Measurements from ENCODE around the gene AP1S1.

AP1S1 gene

DNA sequence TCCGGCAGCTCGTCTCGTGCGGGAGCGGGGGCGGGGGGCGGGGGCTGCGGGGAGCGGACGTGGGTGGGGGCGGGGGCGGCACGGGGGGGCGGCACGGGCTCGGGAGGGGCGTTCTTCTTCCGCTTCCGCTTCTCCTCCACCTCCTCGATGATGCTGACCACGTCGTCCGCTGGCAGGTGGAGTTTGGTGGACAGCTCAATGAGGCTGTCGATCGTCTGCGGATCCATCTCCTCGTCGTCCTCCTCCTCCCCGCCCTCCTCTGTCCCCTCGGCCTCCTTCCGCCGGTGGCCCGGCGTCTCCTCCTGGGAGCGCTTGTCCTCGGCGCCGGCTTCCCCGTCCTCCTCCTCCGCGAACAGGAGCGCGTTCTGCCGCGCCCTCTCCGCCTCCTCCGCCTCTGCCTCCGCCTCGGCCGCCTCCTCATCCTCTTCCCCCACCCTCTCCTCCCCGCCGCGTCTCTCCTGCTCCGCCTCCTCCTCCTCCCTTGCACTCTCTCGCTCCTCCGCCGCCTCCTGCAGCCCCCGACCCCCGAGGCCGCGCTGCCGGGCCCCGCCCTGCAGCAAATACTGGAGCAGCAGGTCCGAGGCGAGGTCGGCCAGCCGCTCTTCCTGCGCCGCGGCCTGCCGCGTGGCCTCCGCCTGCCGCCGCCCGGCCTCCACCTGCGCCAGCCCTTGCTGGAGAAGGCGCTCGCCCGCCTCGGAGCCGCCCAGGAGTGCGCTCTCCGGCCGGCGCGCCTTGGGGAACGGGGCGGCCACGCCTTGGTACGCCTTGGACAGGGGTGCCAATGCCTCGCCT, 9.2 kb downstream of the AP1S1 start:
- Histone ChIP-seq H3K9me3 (replicated peaks; ENCODE audit: insufficient read depth, low read length) (no peaks in the 10 kb centered on the region), H4K20me1 (ENCODE audit: insufficient read depth, low read length) (no peaks in the 10 kb centered on the region), H3K79me2 (ENCODE audit: low read length) (no peaks in the 10 kb centered on the region), H2AFZ (ENCODE audit: low read length) (no peak overlapping the region), H3K4me3 (ENCODE audit: low read length) (peak overlapping the region; percentile 22; the same call in 1 of the 2 replicates), H3K36me3 (replicated peaks; ENCODE audit: insufficient read depth, low read length) (no peaks in the 10 kb centered on the region), H3K9me2 (replicated peaks; ENCODE audit: insufficient read depth, low read length) (no peaks in the 10 kb centered on the region), H3K27ac (ENCODE audit: low read length) (no peak overlapping the region), H3F3A (ENCODE audit: insufficient read depth, low read length) (no peaks in the 10 kb centered on the region), H3K9ac (ENCODE audit: low read length) (no peak overlapping the region), H3K4me2 (ENCODE audit: low read depth, low read length) (peak overlapping the region; percentile 55; the same call in 1 of the 2 replicates), H3K27me3 (replicated peaks; ENCODE audit: insufficient read depth, low read length) (peaks cover 49% of the 10 kb centered on the region), H3K4me1 (ENCODE audit: low read length) (peaks cover 5% of the 10 kb centered on the region; the same call in 1 of the 2 replicates)
- TF ChIP-seq EZH2 (optimal IDR thresholded peaks at IDR 0.05; ENCODE audit: low read depth, low read length): no peak
- TF ChIP-seq EZH2phosphoT487 (IDR thresholded peaks at IDR 0.05; ENCODE audit: low read length): no peak
- no peak for TF ChIP-seq CTCF (IDR thresholded peaks at IDR 0.05; ENCODE audit: low read length)
- DNase-seq: no peak

DNA sequence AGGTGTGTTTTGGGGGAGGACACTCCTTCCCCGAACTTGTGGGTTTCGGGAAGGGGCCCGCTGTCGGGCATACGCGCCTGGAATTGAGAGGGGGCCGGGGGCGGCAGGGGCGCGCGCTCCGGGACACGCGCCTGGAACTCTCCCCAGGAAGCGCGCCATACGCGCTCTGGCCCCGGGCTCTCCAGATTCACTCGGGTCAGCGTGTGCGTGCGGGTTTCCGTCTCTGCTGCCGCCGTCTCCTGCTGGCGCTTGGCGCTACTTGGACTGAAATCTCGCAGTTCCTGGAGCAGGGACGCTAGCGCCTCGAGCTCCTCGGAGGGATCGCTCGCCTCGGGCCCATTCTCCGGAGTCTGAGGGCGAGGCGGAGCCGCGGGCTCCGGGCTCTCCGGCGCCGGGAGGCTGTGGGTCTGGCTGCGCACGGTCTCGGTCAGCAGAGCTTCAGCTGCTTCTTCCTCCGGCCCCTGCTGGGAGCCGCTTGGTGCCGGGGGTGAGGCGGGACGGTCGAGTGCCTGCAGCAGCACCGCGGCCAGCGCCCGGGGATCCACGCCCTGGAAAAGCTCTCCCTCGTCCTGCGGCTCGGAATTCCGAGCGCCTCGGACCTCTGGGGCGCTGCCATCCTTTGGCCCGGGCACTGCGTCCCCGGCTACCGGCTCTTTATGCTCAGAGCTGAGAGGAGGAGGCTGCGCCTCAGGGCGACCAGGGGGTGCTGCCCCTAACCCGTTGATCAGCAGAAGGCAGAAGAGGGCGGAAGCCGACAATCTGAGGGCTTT, 10.0 kb downstream of the AP1S1 start:
- Histone ChIP-seq H2AFZ (ENCODE audit: low read length) (no peak overlapping the region), H3K4me1 (ENCODE audit: low read length) (peaks cover 5% of the 10 kb centered on the region; the same call in 1 of the 2 replicates), H3K27ac (ENCODE audit: low read length) (no peak overlapping the region), H3K36me3 (replicated peaks; ENCODE audit: insufficient read depth, low read length) (no peaks in the 10 kb centered on the region), H4K20me1 (ENCODE audit: insufficient read depth, low read length) (no peaks in the 10 kb centered on the region), H3K4me3 (ENCODE audit: low read length) (no peak overlapping the region), H3K79me2 (ENCODE audit: low read length) (no peaks in the 10 kb centered on the region), H3K27me3 (replicated peaks; ENCODE audit: insufficient read depth, low read length) (peaks cover 56% of the 10 kb centered on the region), H3K4me2 (ENCODE audit: low read depth, low read length) (no peak overlapping the region), H3F3A (ENCODE audit: insufficient read depth, low read length) (no peaks in the 10 kb centered on the region), H3K9me2 (replicated peaks; ENCODE audit: insufficient read depth, low read length) (no peaks in the 10 kb centered on the region), H3K9ac (ENCODE audit: low read length) (no peak overlapping the region), H3K9me3 (replicated peaks; ENCODE audit: insufficient read depth, low read length) (no peaks in the 10 kb centered on the region)
- DNase-seq: no peak
- TF ChIP-seq CTCF (IDR thresholded peaks at IDR 0.05; ENCODE audit: low read length) (no peak), EZH2phosphoT487 (IDR thresholded peaks at IDR 0.05; ENCODE audit: low read length) (no peak), EZH2 (optimal IDR thresholded peaks at IDR 0.05; ENCODE audit: low read depth, low read length) (no peak)

DNA sequence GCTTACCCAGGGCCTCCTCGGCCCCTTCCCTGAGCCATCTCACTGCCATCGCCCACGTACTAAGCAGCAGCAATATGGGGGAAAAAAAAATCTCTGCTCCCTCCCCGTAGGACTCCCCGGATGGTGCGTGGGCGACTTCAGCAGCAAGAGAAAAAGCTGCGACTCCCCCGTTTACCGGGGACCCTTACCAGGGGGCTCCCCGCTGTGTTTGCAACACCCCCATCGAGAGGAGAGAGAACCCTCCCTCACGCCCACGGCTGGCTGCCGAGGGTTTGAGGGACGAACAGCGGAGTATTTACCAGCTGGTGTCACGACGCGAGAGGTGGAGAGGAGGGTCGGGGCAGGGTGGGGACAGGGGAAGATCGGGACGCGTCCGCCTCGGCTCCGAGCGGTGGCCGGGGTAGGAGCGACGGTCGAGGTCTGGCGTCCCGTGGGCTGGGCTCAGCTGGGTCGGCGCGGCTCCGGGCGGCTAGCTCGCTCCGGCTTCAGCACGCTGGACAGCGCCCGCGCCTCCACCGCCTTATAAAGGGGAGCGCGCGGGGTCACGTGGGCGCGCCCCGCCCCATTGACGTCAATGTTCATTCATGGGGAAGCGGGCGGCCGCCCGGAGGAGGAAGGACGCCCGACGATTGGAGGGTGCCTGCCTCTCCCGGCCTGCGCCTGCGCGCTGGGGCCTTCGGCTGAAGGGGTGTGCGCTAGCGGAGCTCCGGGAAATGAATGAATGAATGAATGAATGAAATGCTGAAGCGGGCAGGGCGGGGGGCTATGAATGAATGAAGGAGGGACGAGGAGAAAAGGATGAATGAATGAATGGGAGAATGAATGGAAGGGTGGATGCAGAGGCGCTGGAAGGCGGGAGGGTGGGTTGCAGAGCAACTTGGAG, 11.0 kb downstream of the AP1S1 start, which contains the start of gene VGF:
Gene VGF (minus strand): TSS at position 495 of the 883 bp plus-strand sequence. CDS start 726 bp downstream, outside the sequence.
- Histone ChIP-seq H2AFZ (ENCODE audit: low read length) (peak within 1 kb of the TSS; percentile 71; the same call in 1 of the 2 replicates), H3K4me3 (ENCODE audit: low read length) (peak within 1 kb of the TSS; percentile 63), H3F3A (ENCODE audit: insufficient read depth, low read length) (no peaks in the 10 kb centered on the region), H3K79me2 (ENCODE audit: low read length) (no peaks in the 10 kb centered on the region), H3K27ac (ENCODE audit: low read length) (no peak within 1 kb of the TSS), H3K27me3 (replicated peaks; ENCODE audit: insufficient read depth, low read length) (peaks cover 66% of the 10 kb centered on the region), H4K20me1 (ENCODE audit: insufficient read depth, low read length) (no peaks in the 10 kb centered on the region), H3K9me3 (replicated peaks; ENCODE audit: insufficient read depth, low read length) (no peaks in the 10 kb centered on the region), H3K9ac (ENCODE audit: low read length) (no peak within 1 kb of the TSS), H3K9me2 (replicated peaks; ENCODE audit: insufficient read depth, low read length) (no peaks in the 10 kb centered on the region), H3K4me2 (ENCODE audit: low read depth, low read length) (peak within 1 kb of the TSS; percentile 94), H3K4me1 (ENCODE audit: low read length) (peaks cover 5% of the 10 kb centered on the region; the same call in 1 of the 2 replicates), H3K36me3 (replicated peaks; ENCODE audit: insufficient read depth, low read length) (no peaks in the 10 kb centered on the region)
- DNase-seq: peak; percentile 95
- TF ChIP-seq EZH2 (optimal IDR thresholded peaks at IDR 0.05; ENCODE audit: low read depth, low read length): no peak
- TF ChIP-seq EZH2phosphoT487 (IDR thresholded peaks at IDR 0.05; ENCODE audit: low read length): no peak
- no peak for TF ChIP-seq CTCF (IDR thresholded peaks at IDR 0.05; ENCODE audit: low read length)
